Measurements from ENCODE around the gene KIRREL3.

KIRREL3 gene

DNA sequence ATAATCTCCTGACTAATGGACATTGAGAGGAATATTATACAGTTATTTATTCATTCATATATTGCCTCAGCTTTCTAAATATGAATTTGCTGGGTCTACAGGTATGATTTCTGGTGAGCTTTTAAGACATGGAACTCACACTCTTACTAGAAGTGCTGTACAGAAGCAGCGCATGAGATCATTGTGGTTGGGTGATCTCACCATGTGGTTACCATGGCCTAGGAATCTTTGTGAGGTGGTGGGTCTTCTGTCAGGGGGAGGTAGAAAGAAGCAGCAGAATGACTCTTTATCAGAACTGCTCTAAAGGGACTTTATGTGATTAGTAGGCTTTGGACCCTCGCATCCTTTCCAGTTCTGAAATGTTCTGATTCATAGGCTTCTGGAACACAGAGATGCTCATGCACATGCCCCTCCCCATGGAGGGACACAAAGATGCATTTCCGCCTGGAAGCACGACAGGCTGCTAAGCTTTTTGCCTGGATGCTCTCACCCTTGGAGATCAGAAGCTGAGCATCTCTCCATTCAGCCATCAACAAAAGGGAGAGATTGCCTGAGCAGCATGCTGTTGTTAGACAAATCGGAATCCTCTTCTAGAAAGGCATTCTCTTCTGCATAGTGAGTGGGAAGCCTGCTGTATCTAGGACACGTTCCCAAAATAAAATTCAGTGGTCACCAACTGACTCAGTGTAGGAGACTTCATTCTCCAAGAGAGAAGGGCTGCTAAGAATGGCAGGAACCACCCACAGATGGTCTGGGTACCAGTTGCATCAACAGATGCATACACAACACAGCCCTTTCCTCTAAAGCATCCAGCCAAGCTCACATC, 51.3 kb downstream of the KIRREL3 start:
- Histone ChIP-seq H3K4me1 (ENCODE audit: control insufficient read depth, low read depth, low read length) (no peaks in the 10 kb centered on the region), H3K27me3 (ENCODE audit: control insufficient read depth, insufficient read depth, low read length) (no peaks in the 10 kb centered on the region), H3K9ac (ENCODE audit: low read length) (no peak overlapping the region), H3K9me3 (ENCODE audit: control insufficient read depth, low read depth, low read length) (no peaks in the 10 kb centered on the region), H3K27ac (ENCODE audit: low read length) (no peak overlapping the region), H3K36me3 (ENCODE audit: control insufficient read depth, low read depth, low read length) (no peaks in the 10 kb centered on the region), H3K4me3 (ENCODE audit: low read length) (no peak overlapping the region)

- Histone ChIP-seq H3K9me3 (ENCODE audit: control insufficient read depth, low read depth, low read length) (no peaks in the 10 kb centered on the region), H3K4me3 (ENCODE audit: low read length) (no peak overlapping the region), H3K27me3 (ENCODE audit: control insufficient read depth, insufficient read depth, low read length) (no peaks in the 10 kb centered on the region), H3K36me3 (ENCODE audit: control insufficient read depth, low read depth, low read length) (no peaks in the 10 kb centered on the region), H3K9ac (ENCODE audit: low read length) (no peak overlapping the region), H3K4me1 (ENCODE audit: control insufficient read depth, low read depth, low read length) (no peaks in the 10 kb centered on the region), H3K27ac (ENCODE audit: low read length) (no peak overlapping the region)
Measured at GRCh38 chr11:126948563-126948962, 52.0 kb downstream of the KIRREL3 start.

DNA sequence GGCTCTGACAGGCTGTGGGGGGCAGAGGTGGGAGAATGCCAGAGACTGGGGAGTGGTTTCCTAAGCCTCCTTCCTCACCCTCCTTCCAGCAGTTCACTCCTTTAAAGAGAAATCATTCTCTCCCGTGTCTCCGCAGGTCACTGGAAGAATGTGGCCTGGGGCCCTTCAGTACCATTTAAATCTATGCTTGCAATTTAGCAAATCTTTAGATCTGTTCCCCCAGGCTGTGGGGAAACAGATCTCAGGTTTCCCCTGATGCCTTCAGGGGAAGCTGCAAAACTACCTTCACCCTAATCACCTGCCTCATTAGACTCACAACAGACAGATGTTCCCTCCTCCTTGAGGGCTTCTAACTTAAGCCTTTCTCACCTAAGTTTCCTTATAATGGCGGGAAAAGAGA, 55.3 kb downstream of the KIRREL3 start:
- Histone ChIP-seq H3K4me3 (ENCODE audit: low read length) (no peak overlapping the region), H3K9ac (ENCODE audit: low read length) (no peak overlapping the region), H3K4me1 (ENCODE audit: control insufficient read depth, low read depth, low read length) (no peaks in the 10 kb centered on the region), H3K27me3 (ENCODE audit: control insufficient read depth, insufficient read depth, low read length) (no peaks in the 10 kb centered on the region), H3K36me3 (ENCODE audit: control insufficient read depth, low read depth, low read length) (no peaks in the 10 kb centered on the region), H3K27ac (ENCODE audit: low read length) (no peak overlapping the region), H3K9me3 (ENCODE audit: control insufficient read depth, low read depth, low read length) (no peaks in the 10 kb centered on the region)

DNA sequence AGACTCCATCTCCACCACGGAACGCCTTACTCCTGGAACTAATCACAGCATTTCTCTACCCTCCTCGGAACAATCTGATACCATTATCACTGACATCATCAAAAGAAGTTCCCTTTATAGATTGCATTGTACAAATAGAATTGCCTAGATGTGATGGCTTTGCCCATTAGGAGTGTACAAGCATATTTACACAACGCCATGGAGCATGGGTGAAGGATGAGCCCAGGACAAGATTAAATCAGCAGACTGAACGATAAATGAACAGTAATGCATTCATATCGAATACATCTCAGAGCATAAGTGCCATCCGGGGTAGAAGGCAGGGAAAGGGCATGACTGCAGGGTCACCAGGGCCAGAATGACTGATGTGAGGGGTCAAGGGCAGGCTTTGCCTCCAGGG, 57.3 kb downstream of the KIRREL3 start:
- Histone ChIP-seq H3K9me3 (ENCODE audit: control insufficient read depth, low read depth, low read length) (no peaks in the 10 kb centered on the region), H3K27me3 (ENCODE audit: control insufficient read depth, insufficient read depth, low read length) (no peaks in the 10 kb centered on the region), H3K27ac (ENCODE audit: low read length) (no peak overlapping the region), H3K36me3 (ENCODE audit: control insufficient read depth, low read depth, low read length) (no peaks in the 10 kb centered on the region), H3K4me3 (ENCODE audit: low read length) (no peak overlapping the region), H3K9ac (ENCODE audit: low read length) (no peak overlapping the region), H3K4me1 (ENCODE audit: control insufficient read depth, low read depth, low read length) (no peaks in the 10 kb centered on the region)

DNA sequence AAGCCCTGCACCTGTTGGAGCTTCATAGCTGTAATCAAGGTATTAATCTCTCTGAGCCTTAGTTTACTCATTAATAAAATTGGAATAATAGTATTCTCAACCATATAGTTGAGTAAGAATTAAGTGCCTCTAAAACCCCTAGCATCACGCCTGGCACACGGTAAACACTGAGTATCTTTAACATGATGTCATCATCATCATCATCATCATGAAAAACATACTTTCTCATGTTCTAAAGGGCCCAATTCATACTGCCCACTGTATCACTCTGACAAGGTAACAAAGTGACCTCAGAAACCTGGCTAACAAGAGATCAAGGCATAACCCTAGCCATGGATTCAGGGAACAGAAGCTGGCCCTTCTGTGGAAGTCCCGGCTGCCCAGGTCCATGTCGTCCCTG, 58.4 kb downstream of the KIRREL3 start:
- Histone ChIP-seq H3K27ac (ENCODE audit: low read length) (no peak overlapping the region), H3K27me3 (ENCODE audit: control insufficient read depth, insufficient read depth, low read length) (no peaks in the 10 kb centered on the region), H3K9ac (ENCODE audit: low read length) (no peak overlapping the region), H3K9me3 (ENCODE audit: control insufficient read depth, low read depth, low read length) (no peaks in the 10 kb centered on the region), H3K4me3 (ENCODE audit: low read length) (no peak overlapping the region), H3K36me3 (ENCODE audit: control insufficient read depth, low read depth, low read length) (no peaks in the 10 kb centered on the region), H3K4me1 (ENCODE audit: control insufficient read depth, low read depth, low read length) (no peaks in the 10 kb centered on the region)

- Histone ChIP-seq H3K4me3 (ENCODE audit: low read length) (no peak overlapping the region), H3K4me1 (ENCODE audit: control insufficient read depth, low read depth, low read length) (no peaks in the 10 kb centered on the region), H3K9ac (ENCODE audit: low read length) (no peak overlapping the region), H3K27ac (ENCODE audit: low read length) (no peak overlapping the region), H3K36me3 (ENCODE audit: control insufficient read depth, low read depth, low read length) (no peaks in the 10 kb centered on the region), H3K27me3 (ENCODE audit: control insufficient read depth, insufficient read depth, low read length) (no peaks in the 10 kb centered on the region), H3K9me3 (ENCODE audit: control insufficient read depth, low read depth, low read length) (no peaks in the 10 kb centered on the region)
Measured at GRCh38 chr11:126939552-126939951, 61.0 kb downstream of the KIRREL3 start.

GRCh38 chr11:126938718-126939117, 61.9 kb downstream of the KIRREL3 start:
- Histone ChIP-seq H3K9ac (ENCODE audit: low read length) (no peak overlapping the region), H3K36me3 (ENCODE audit: control insufficient read depth, low read depth, low read length) (no peaks in the 10 kb centered on the region), H3K4me3 (ENCODE audit: low read length) (no peak overlapping the region), H3K27me3 (ENCODE audit: control insufficient read depth, insufficient read depth, low read length) (no peaks in the 10 kb centered on the region), H3K27ac (ENCODE audit: low read length) (no peak overlapping the region), H3K9me3 (ENCODE audit: control insufficient read depth, low read depth, low read length) (no peaks in the 10 kb centered on the region), H3K4me1 (ENCODE audit: control insufficient read depth, low read depth, low read length) (no peaks in the 10 kb centered on the region)

GRCh38 chr11:126930091-126930841, 70.3 kb downstream of the KIRREL3 start:
- Histone ChIP-seq H3K4me3 (ENCODE audit: low read length) (no peak overlapping the region), H3K36me3 (ENCODE audit: control insufficient read depth, low read depth, low read length) (no peaks in the 10 kb centered on the region), H3K27me3 (ENCODE audit: control insufficient read depth, insufficient read depth, low read length) (no peaks in the 10 kb centered on the region), H3K9me3 (ENCODE audit: control insufficient read depth, low read depth, low read length) (no peaks in the 10 kb centered on the region), H3K27ac (ENCODE audit: low read length) (no peak overlapping the region), H3K4me1 (ENCODE audit: control insufficient read depth, low read depth, low read length) (no peaks in the 10 kb centered on the region), H3K9ac (ENCODE audit: low read length) (no peak overlapping the region)

DNA sequence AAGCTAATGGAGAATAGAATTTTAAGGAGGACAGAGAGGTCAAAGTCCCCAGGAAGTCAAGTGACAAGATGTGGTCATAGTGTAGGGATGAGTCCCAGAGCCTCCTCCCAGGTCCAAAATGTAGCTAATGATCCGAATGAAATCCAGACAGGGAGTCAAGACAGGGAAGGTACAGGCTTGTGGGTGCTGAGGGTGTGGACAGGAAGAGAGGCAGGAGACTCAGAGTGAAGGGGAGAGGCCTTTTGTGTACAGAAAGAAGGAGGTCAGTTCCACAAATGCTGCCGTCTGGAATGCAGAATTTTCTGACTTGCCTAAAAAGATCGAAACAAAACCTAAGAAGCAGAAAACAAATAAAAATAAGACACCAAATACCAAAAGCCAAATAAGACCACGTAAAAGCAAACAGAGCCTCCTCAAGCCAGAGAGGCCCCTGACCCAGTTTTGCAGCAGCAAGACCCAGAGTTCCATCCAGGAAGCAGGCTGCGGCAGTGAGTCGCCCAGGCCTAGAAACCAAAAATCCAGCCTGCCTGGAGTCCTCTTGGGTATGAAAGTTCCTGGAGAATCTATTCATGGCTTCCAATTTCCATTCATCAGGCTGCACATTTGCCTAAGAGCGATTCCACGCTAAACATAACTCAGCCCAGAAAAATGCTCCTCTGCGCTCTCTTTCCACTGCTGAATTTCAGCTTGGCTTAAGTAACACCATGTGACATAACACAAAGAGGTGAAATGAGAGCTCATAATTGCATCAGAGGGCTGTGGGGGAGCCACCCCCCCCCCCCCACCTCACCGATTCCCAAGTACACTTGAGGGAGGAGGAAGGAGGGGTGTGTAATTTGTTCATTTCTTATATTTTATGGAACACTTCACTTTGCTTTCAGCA, 71.2 kb downstream of the KIRREL3 start:
- Histone ChIP-seq H3K9ac (ENCODE audit: low read length) (no peak overlapping the region), H3K9me3 (ENCODE audit: control insufficient read depth, low read depth, low read length) (no peaks in the 10 kb centered on the region), H3K27me3 (ENCODE audit: control insufficient read depth, insufficient read depth, low read length) (no peaks in the 10 kb centered on the region), H3K4me1 (ENCODE audit: control insufficient read depth, low read depth, low read length) (no peaks in the 10 kb centered on the region), H3K4me3 (ENCODE audit: low read length) (no peak overlapping the region), H3K27ac (ENCODE audit: low read length) (no peak overlapping the region), H3K36me3 (ENCODE audit: control insufficient read depth, low read depth, low read length) (no peaks in the 10 kb centered on the region)

DNA sequence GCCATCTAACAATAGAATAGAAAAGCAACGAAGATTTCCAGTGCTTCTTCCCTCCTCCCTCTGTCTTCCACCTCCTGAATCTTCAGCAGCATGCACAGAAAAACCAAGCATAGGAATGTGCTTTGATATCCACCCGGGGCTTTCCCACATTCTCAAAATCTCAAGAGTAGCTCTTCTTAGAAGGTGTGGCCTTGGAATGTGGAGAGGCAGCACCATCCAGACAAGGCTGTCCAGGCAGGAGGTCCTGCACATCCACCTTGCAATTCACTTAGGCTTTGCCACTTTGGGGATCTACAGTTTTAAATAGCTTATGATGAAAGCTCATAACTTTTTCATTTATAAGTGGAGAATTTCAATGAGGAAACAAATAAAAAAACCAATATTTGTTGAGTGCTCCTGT, 72.9 kb downstream of the KIRREL3 start:
- no peaks in the 10 kb centered on the region for H3K36me3 ChIP-seq (ENCODE audit: control insufficient read depth, low read depth, low read length)
- no peak overlapping the region for H3K27ac ChIP-seq (ENCODE audit: low read length)
- no peaks in the 10 kb centered on the region for H3K4me1 ChIP-seq (ENCODE audit: control insufficient read depth, low read depth, low read length)
- H3K9ac ChIP-seq (ENCODE audit: low read length), result no peak overlapping the region
- no peaks in the 10 kb centered on the region for H3K27me3 ChIP-seq (ENCODE audit: control insufficient read depth, insufficient read depth, low read length)
- no peak overlapping the region for H3K4me3 ChIP-seq (ENCODE audit: low read length)
- H3K9me3 ChIP-seq (ENCODE audit: control insufficient read depth, low read depth, low read length), result no peaks in the 10 kb centered on the region

GRCh38 chr11:126926376-126926791, 74.2 kb downstream of the KIRREL3 start:
- Histone ChIP-seq H3K27me3 (ENCODE audit: control insufficient read depth, insufficient read depth, low read length) (no peaks in the 10 kb centered on the region), H3K27ac (ENCODE audit: low read length) (no peak overlapping the region), H3K9me3 (ENCODE audit: control insufficient read depth, low read depth, low read length) (no peaks in the 10 kb centered on the region), H3K4me3 (ENCODE audit: low read length) (no peak overlapping the region), H3K4me1 (ENCODE audit: control insufficient read depth, low read depth, low read length) (no peaks in the 10 kb centered on the region), H3K9ac (ENCODE audit: low read length) (no peak overlapping the region), H3K36me3 (ENCODE audit: control insufficient read depth, low read depth, low read length) (no peaks in the 10 kb centered on the region)
